Measurements from ENCODE around the gene LDAF1.
"Not testable (repeated sequence)": the region's sequence is repeated elsewhere in the genome, so short reads cannot be mapped to it uniquely, and the experiment has no call there.

Gene LDAF1

DNA sequence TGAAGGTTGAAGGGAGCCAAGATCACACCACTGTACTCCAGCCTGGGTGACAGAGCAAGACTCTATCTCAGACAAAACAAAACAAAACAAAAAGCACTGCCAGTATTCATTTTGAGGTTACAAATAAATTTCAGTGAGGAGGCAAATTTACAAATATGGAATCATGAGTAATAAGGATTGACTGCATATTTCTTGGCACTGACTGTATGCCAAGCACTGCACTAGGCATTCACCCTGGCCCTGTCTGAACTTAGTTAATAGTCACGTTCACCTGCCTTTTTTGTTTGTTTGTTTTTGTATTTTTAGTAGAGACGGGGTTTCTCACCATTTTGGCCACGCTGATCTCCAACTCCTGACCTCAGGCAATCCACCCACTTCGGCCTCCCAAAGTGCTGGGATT lies 5.1 kb downstream of the LDAF1 start:
- no peak for DNase-seq

- no peak for DNase-seq
Observed at GRCh38 chr16:21164521-21165168, 6.2 kb downstream of the LDAF1 start.

- no peak for DNase-seq
Observed at GRCh38 chr16:21166561-21166961, 8.1 kb downstream of the LDAF1 start.

DNA sequence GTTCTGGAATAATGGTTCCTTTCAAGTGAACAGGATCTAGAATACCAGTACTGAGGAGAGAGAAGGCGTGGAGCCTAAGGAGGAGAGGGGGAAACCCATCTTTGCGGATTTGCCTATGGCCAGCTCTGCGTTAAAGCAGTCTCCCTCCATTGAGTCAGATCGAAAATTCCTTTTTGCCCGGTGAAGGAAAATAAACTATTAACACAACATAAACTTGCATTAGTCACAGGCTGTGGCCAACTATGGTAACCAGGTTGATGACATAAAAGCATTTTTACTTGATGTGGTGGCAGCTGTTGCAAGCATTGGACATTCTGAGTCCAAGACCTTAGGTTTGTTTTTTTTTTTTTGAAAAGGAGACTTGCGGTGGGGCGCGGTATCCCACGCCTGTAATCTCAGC lies 8.9 kb downstream of the LDAF1 start:
- no peak for DNase-seq

GRCh38 chr16:21167929-21168602 lies 9.6 kb downstream of the LDAF1 start:
- no peak for DNase-seq

- no peak for DNase-seq
Observed at GRCh38 chr16:21169249-21169981, 10.9 kb downstream of the LDAF1 start.

GRCh38 chr16:21170116-21170515 lies 11.6 kb downstream of the LDAF1 start:
- not testable (repeated sequence) for DNase-seq

- no peak for DNase-seq
Observed at GRCh38 chr16:21172650-21173049, 14.2 kb downstream of the LDAF1 start.

- no peak for DNase-seq
Observed at GRCh38 chr16:21175397-21175796, 16.9 kb downstream of the LDAF1 start.

DNA sequence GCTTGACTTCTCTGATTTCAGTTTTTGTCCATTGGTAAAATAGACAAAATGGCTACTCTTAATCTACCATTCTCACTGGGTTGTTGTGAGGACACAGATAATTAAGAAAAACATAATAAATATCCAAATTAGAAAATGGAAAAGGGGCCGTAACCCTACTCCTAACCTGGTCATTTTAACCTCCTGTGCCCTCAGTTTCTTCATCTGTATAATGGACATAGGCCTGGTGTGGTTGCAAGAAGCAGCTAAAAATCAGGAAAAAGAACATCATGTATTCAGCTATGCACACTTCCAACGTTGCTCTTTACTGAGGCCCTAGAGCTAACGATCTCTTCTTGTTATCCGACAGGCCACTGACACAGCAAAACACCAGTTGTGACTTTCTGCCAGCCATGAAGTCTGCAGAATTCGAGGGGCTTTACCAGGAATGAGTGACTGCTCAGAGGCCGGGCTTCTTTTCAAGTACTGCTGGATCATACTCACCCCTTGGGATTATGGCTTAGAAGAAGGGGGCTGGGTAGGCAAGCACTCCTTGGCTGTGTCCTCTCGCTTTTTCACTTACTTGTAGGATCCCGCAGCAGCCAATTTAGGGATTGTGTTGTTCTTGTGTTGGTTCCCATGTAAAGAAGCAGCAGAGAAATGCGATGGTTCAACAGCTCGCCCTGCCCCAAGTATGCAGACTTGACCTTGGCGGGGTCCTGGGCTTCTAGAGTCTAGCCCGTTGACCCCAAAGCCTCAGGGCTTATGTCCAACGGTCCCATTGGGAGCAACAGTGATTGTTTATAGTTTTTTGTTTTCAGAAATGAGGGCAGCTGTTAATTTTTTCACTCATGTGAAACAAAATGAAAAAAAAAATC lies 20.9 kb downstream of the LDAF1 start:
- no peak for DNase-seq

- no peak for DNase-seq
Observed at GRCh38 chr16:21179983-21180365, 21.5 kb downstream of the LDAF1 start.

DNA sequence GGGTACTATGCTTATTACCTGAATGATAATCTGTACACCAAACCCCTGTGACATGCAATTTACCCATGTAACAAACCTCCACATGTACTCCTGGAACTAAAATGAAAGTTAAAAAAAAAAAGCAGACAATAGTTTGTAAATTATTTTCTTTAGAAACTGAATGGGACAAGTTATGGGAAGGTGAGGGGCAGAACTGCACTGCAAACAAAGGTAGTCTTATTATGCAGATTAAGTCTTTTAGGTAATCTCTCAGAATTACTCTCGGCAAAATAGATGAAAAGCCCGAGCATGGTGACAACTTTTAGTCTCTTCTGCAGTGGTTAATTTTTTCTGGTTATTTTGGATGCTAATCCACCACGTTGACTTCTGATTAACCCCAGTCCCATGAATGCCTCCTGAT lies 25.5 kb downstream of the LDAF1 start:
- no peak for DNase-seq

- no peak for DNase-seq
Observed at GRCh38 chr16:21184834-21185233, 26.4 kb downstream of the LDAF1 start.

DNA sequence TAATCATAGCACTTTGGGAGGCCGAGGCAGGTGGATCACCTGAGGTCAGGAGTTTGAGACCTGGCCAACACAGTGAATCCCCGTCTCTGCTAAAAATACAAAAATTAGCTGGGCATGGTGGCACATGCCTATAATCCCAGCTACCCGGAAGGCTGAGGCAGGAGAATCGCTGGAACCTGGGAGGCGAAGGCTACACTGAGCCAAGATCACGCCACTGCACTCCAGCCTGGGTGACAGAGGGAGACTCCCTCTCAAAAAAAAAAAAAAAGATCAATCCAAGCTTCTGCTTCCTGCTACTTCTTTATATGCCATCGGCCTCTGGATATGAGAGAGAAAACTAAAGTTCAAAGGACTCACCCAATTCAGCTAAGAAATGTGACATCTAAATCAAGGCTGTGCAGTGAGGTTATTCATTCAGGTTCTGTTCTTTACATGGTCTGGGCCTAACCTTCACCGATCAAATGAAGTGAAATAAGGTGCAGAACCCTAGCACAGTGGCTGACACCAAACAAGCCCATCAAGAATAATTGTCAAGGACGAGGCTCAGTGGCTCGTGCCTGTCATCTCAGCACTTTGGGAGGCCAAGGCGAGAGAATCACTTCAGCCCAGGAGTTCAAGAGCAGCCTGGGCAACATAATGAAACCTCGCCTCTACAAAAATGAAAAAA lies 27.3 kb downstream of the LDAF1 start:
- no peak for DNase-seq

- DNase-seq: no peak
Observed at GRCh38 chr16:21186326-21186691, 27.8 kb downstream of the LDAF1 start.

GRCh38 chr16:21189311-21189710 lies 30.8 kb downstream of the LDAF1 start:
- no peak for DNase-seq

- DNase-seq: no peak
Observed at GRCh38 chr16:21190013-21190412, 31.5 kb downstream of the LDAF1 start.

- no peak for DNase-seq
Observed at GRCh38 chr16:21190599-21190998, 32.1 kb downstream of the LDAF1 start.

GRCh38 chr16:21192991-21193390 lies 34.5 kb downstream of the LDAF1 start:
- no peak for DNase-seq

DNA sequence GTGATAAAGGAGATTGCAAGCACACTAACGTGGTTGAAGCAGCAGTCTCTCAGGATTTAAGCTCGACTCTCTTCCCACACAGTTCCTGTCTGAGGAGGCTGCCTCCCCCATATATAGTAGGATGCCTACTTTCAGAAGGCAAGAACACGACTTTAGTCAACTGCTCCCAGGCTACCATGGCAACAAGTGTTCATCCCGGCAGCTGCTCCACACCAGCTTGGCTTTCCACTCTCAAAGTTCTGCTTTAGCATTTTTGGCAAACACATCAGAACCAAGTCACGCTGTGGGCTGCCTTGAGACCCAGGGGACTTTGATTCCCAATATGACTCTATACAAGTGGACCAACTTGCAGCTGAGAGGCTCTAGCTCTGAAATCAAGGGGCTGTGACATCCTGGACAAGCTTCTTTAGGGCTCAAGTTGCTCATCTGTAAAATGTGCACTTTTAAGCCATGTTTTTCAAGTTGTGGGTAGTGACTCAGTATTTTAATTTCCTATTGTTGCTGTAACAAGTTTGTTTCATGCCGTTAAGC lies 36.4 kb downstream of the LDAF1 start:
- DNase-seq: no peak

DNA sequence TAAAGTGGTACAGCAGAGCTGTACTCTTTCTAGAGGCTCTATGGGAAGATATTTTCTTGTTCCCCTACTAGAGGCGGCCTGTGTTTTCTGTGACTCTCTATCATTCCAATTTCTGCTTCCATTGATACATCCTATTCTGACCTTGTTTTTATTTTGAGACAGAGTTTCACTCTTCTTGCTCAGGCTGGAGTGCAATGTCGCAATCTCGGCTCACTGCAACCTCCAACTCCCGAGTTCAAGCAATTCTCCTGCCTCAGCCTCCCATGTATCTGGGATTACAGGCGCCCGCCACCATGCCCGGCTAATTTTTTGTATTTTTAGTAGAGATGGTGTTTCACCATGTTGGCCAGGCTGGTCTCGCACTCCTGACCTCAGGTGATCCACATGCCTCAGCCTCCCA lies 36.9 kb downstream of the LDAF1 start:
- DNase-seq: not testable (repeated sequence)

DNA sequence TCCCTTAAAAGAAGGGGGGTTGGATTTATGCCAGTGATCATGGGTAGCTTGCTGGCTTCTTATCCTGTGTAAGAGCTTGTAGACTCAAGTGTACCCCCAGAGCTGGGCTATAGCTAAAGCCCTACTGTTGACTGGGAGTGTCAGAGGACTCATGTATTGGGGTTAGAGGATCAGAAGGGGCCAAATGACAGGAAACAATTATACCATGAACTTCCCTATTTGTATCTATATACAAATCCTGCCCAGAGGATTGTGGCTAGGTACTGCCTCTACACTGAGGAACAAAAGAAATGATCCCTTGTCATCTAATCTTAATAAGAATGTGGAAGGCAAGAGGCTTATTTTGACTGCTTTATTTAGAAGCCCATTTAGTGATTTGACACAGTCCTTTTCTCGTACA lies 38.6 kb downstream of the LDAF1 start:
- DNase-seq: no peak

GRCh38 chr16:21197621-21198020 lies 39.1 kb downstream of the LDAF1 start:
- no peak for DNase-seq

All from activated effector memory CD4-positive, alpha-beta T cell treated with Interleukin-2 at 50 U/mL for 16 hours (primary cell).